Heart left ventricle (tissue), 16 donors: ENCODE data around the gene PLA2G2E. TPM values are rescaled to one million over a fixed set of nuclear protein-coding genes. Genes with fewer than 3 reads are reported as not detected.

Experiments used
- ATAC-seq, 4 donors: fragments of 200-7000 bp; cut with Tn5 transposase; one replicate each; pipeline ENCODE4 v1.9.1; 2020 to 2022; ENCODE audit warnings: moderate library complexity in 4 of 4, mild to moderate bottlenecking in 3 of 4, moderate number of reproducible peaks in 1 of 4
- DNase-seq, 5 donors: peaks; one replicate each; pipeline ENCODE4 v3.0.0-alpha.2; 2020
- H3K27ac ChIP-seq, 12 donors: fragments of 200-600 bp; sonication (generic) in 4 of 12; one replicate each; pipeline versions ENCODE4 v1.5.0 to v1.8.0; 2016 to 2022; ENCODE audit warnings: mild to moderate bottlenecking in 2 of 12
- H3K27me3 ChIP-seq, 9 donors: fragments of 200-600 bp; sonication (generic) in 2 of 9; one replicate each; pipeline versions ENCODE4 v1.5.1 to v1.8.0; 2016 to 2022; ENCODE audit warnings: mild to moderate bottlenecking in 3 of 9
- H3K36me3 ChIP-seq, 9 donors: fragments of 200-600 bp; sonication (generic) in 2 of 9; one replicate each; pipeline versions ENCODE4 v1.5.0 to v1.8.0; 2018 to 2022; ENCODE audit warnings: mild to moderate bottlenecking in 2 of 9
- H3K4me1 ChIP-seq, 12 donors: fragments of 200-600 bp; sonication (generic) in 4 of 12; one replicate each; pipeline versions ENCODE4 v1.5.0 to v1.8.0; 2016 to 2022; ENCODE audit warnings: mild to moderate bottlenecking in 3 of 12
- H3K4me3 ChIP-seq, 12 donors: fragments of 200-600 bp; sonication (generic) in 4 of 12; one replicate each; pipeline versions ENCODE4 v1.5.0 to v1.8.0; 2017 to 2022; ENCODE audit warnings: mild to moderate bottlenecking in 9 of 12, moderate library complexity in 4 of 12
- H3K9me3 ChIP-seq, 12 donors: fragments of 200-600 bp; sonication (generic) in 4 of 12; one replicate each; pipeline versions ENCODE4 v1.5.0 to v1.8.0; 2016 to 2022; ENCODE audit warnings: mild to moderate bottlenecking in 1 of 12
- CTCF ChIP-seq, 12 donors: fragments of 200-600 bp; sonication (generic) in 4 of 12; IDR thresholded peaks; one replicate each; pipeline versions ENCODE4 v1.5.0 to v1.8.0; 2018 to 2022; ENCODE audit warnings: antibody characterized with exemption in 12 of 12, mild to moderate bottlenecking in 5 of 12
- POLR2A ChIP-seq, 2 donors: fragments of 450-650 bp; IDR thresholded peaks; one replicate each; pipeline ENCODE4 v1.6.1; 2017; ENCODE audit warnings: antibody characterized with exemption in 2 of 2, mild to moderate bottlenecking in 2 of 2, moderate library complexity in 2 of 2
- WGBS, 4 donors: extraction: QIAGEN DNeasy Blood & Tissue Kit in 2 of 4; methylation state at CpG; one replicate each; pipeline versions ENCODE4 v1.1.5 to v1.1.7; 2013 to 2018; 5-methylcytosine and 5-hydroxymethylcytosine counted together
- intact Hi-C, 10 donors: fragments of 100-400 bp; cut with DNase I; formaldehyde crosslinking; loops; one replicate each; pipeline versions ENCODE4 v1.11.1 to v1.14.2; 2022
- polyA plus RNA-seq, 2 donors: library from polyadenylated mRNA; stranded (reverse); fragments of 200-250 nt; gene quantifications; one replicate each; pipeline ENCODE4 v1.2.3, GENCODE V29; 2013
- total RNA-seq, 9 donors: library from RNA; depleted of rRNA in 2 of 9; stranded (reverse); fragments of >200 nt in 2 of 9; fragmentation: NEBNext Ultra II Directional in 3 of 9; extraction: Animal tissue kit (Norgen Biotek cat#: 25700) in 3 of 9; gene quantifications; one replicate each; pipeline versions ENCODE4 v1.1.0 to v1.2.4, GENCODE V29; 2016 to 2023
- donor health status: ischemic (EF 13 %, LVEDD 7.1; RV severe dilation, severe dysfunction).
- donor health status: healthy with polysubstance abuse.
- donor health status: DM: no; HTN: yes; CAD: no.
- donor health status: DM: no; HTN: no; CAD: no.
- donor health status: ischemic (EF 25% LVEDD 6.9; RV normal size, moderate dysfunction).
- donor health status: ischemic (EF 25% LVEDD 5.7; RV mildly dilated, moderate dysfunction).
- donor health status: healthy.
- donor health status: DM: yes; HTN: yes; CAD: no.
- donor health status: ischemic (EF 35%, LVEDD 5.7; RV mildly dilated, moderate dysfunction).
- donor health status: nonischemic (EF 11% LVEDD 7.7; RV severe dilation, severe dysfunction).
- donor health status: DM: yes; HTN: yes; CAD: no.
- donor health status: PGD.
- donor health status: ischemic (EF 29% LVEDD 5.4; RV normal size, mild dysfunction).
- donor health status: nonischemic (EF 23%, LVEDD 6.1; RV moderate dilation, normal function).

PLA2G2E gene
- total and polyA plus RNA-seq, 11 donors: not detected

GRCh38 chr1:19894218-19894617 lies 29.2 kb downstream of the PLA2G2E start:
- Histone ChIP-seq H3K27me3 (no peaks in the 10 kb centered on the region), H3K4me1 (peaks cover 0 to 5% (median 0%) of the 10 kb centered on the region in 12 donors), H3K9me3 (no peaks in the 10 kb centered on the region), H3K36me3 (peaks cover 0 to 90% (median 86%) of the 10 kb centered on the region in 9 donors), H3K27ac (no peak overlapping the region), H3K4me3 (no peak overlapping the region)
- ATAC-seq (no peak), DNase-seq (no peak)
- 90 to 95% (median 93%) methylated on average over 5 of the region's 5 CpGs for WGBS, 4 donors
- intact Hi-C loops: no loop called here
- TF ChIP-seq POLR2A (IDR thresholded peaks at IDR 0.05): no peak
- TF ChIP-seq CTCF (IDR thresholded peaks at IDR 0.05): no peak

GRCh38 chr1:19893687-19894086 lies 29.7 kb downstream of the PLA2G2E start:
- Histone ChIP-seq H3K27me3 (no peaks in the 10 kb centered on the region), H3K36me3 (peaks cover 0 to 84% (median 80%) of the 10 kb centered on the region in 9 donors), H3K4me3 (no peak overlapping the region), H3K4me1 (peaks cover 0 to 5% (median 0%) of the 10 kb centered on the region in 12 donors), H3K27ac (no peak overlapping the region), H3K9me3 (no peaks in the 10 kb centered on the region)
- ATAC-seq: no peak
- DNase-seq: no peak
- intact Hi-C loops: no loop called here
- TF ChIP-seq CTCF (IDR thresholded peaks at IDR 0.05) (no peak), POLR2A (IDR thresholded peaks at IDR 0.05) (no peak)
- WGBS, 4 donors: 65 to 68% (median 67%) methylated on average over 3 of the region's 3 CpGs

- intact Hi-C loops: no loop called here
- Histone ChIP-seq H3K27ac (no peak overlapping the region), H3K27me3 (no peaks in the 10 kb centered on the region), H3K9me3 (no peaks in the 10 kb centered on the region), H3K4me1 (peaks cover 0 to 5% (median 0%) of the 10 kb centered on the region in 12 donors), H3K36me3 (peaks cover 0 to 74% (median 70%) of the 10 kb centered on the region in 9 donors), H3K4me3 (no peak overlapping the region)
- ATAC-seq (no peak), DNase-seq (no peak)
- 73 to 80% (median 77%) methylated on average over 6 of the region's 6 CpGs for WGBS, 4 donors
- TF ChIP-seq POLR2A (IDR thresholded peaks at IDR 0.05) (no peak), CTCF (IDR thresholded peaks at IDR 0.05) (no peak)
Measured at GRCh38 chr1:19892628-19893168, 30.7 kb downstream of the PLA2G2E start.

GRCh38 chr1:19892129-19892528 lies 31.3 kb downstream of the PLA2G2E start:
- Histone ChIP-seq H3K4me1 (peaks cover 0 to 5% (median 0%) of the 10 kb centered on the region in 12 donors), H3K36me3 (peaks cover 0 to 72% (median 65%) of the 10 kb centered on the region in 9 donors), H3K27ac (no peak overlapping the region), H3K4me3 (no peak overlapping the region), H3K9me3 (no peaks in the 10 kb centered on the region), H3K27me3 (no peaks in the 10 kb centered on the region)
- intact Hi-C loops: no loop called here
- no peak for ATAC-seq
- DNase-seq: no peak
- TF ChIP-seq POLR2A (IDR thresholded peaks at IDR 0.05) (no peak), CTCF (IDR thresholded peaks at IDR 0.05) (no peak)
- 92 to 97% (median 93%) methylated on average over 3 of the region's 3 CpGs for WGBS, 4 donors
